Renal cortex interstitium (tissue), 15 donors: Measurements from ENCODE around the gene DTHD1. TPM values are rescaled to one million over a fixed set of nuclear protein-coding genes. Genes with fewer than 3 reads are reported as not detected.

Experiments used
- DNase-seq, 11 donors: peaks; one replicate each; pipeline ENCODE4 v3.0.0-alpha.2; 2013; ENCODE audit warnings: low read depth in 9 of 11, low spot score in 4 of 11; ENCODE audit errors: extremely low read depth in 1 of 11
- long read RNA-seq, 16 experiments: transcript quantifications; one replicate each; lab custom pipeline, GENCODE V29; 2026
- polyA plus RNA-seq, 3 donors: library from polyadenylated mRNA; unstranded; fragments of 120-200 nt; gene quantifications; one replicate each; pipeline ENCODE4 v1.2.1, GENCODE V29; 2013; ENCODE audit not compliant: insufficient read length in 3 of 3

DTHD1 gene
- not detected for polyA plus RNA-seq
- long read RNA-seq, donor 1 = 0 reads
- long read RNA-seq, donor 2 = 0 reads
- long read RNA-seq, donor 3 = 0 reads
- long read RNA-seq, donor 4 = 0 reads
- long read RNA-seq, donor 5 = 0 reads
- long read RNA-seq, donor 6 = 0 reads
- long read RNA-seq, donor 7 = 0 reads
- long read RNA-seq, donor 8 = 0 reads
- long read RNA-seq, donor 9 = 0 reads
- long read RNA-seq, donor 10 = 0 reads
- long read RNA-seq, donor 11 = 0 reads
- long read RNA-seq, donor 12 = 0 reads
- long read RNA-seq, donor 13 = 0 reads
- long read RNA-seq, donor 14 = 0 reads
- long read RNA-seq, donor 15 = 0 reads
- long read RNA-seq, donor 16 = 0 reads

GRCh38 chr4:36281384-36282106, at the start of gene DTHD1:
Gene DTHD1, plus strand, starts transcription at chr4:36281616. Its CDS starts 143 bp downstream, at chr4:36281759.
- no peak for DNase-seq

- DNase-seq = no peak
These were observed 47.7 kb upstream of the DTHD1 start for GRCh38 chr4:36233567-36234266.

- DNase-seq = no peak
These were observed 46.1 kb upstream of the DTHD1 start for GRCh38 chr4:36235306-36235705.

GRCh38 chr4:36236159-36236558, 45.3 kb upstream of the DTHD1 start:
- no peak for DNase-seq

- DNase-seq = no peak
These were observed 43.8 kb upstream of the DTHD1 start for GRCh38 chr4:36237366-36238313.

- no peak for DNase-seq
These were observed 39.6 kb upstream of the DTHD1 start for GRCh38 chr4:36241771-36242170.

GRCh38 chr4:36242629-36243354, 38.6 kb upstream of the DTHD1 start:
- no peak for DNase-seq

GRCh38 chr4:36243355-36244256, 37.8 kb upstream of the DTHD1 start:
- DNase-seq = peak in 5 of 11 donors; percentile 14 to 37 (median 25)

- DNase-seq = peak in 7 of 11 donors; percentile 24 to 48 (median 32)
These were observed 36.9 kb upstream of the DTHD1 start, which contains the start of gene ARAP2 for GRCh38 chr4:36244257-36245082. Gene ARAP2, minus strand, starts transcription at chr4:36244514. Its CDS starts 15,028 bp downstream, at chr4:36229486.

GRCh38 chr4:36249610-36250009, 31.8 kb upstream of the DTHD1 start:
- no peak for DNase-seq

- DNase-seq = no peak
These were observed 29.4 kb upstream of the DTHD1 start for GRCh38 chr4:36251983-36252382.

GRCh38 chr4:36254371-36254770, 27.0 kb upstream of the DTHD1 start:
- no peak for DNase-seq

- DNase-seq = no peak
These were observed 25.8 kb upstream of the DTHD1 start for GRCh38 chr4:36255577-36255976.

GRCh38 chr4:36256398-36256891, 25.0 kb upstream of the DTHD1 start:
- DNase-seq = no peak

GRCh38 chr4:36260731-36261130, 20.7 kb upstream of the DTHD1 start:
- DNase-seq = no peak

GRCh38 chr4:36264207-36264826, 17.1 kb upstream of the DTHD1 start:
- DNase-seq = no peak
